Effector memory CD4-positive, alpha-beta T cell (primary cell): ENCODE measurements around the gene SDE2.

Experiments
- DNase-seq, 3 donors: peaks; one replicate each; pipeline ENCODE4 v3.0.0-alpha.2; 2020
- H3K27ac ChIP-seq: 2 replicates; pipeline ENCODE4 v1.7.0; 2013; ENCODE audit warnings: mild to moderate bottlenecking, low read length, moderate library complexity; ENCODE audit not compliant: insufficient read depth, poor library complexity, severe bottlenecking
- H3K27me3 ChIP-seq: replicated peaks from 2 replicates; pipeline ENCODE4 v1.7.0; 2013; ENCODE audit warnings: mild to moderate bottlenecking, low read length; ENCODE audit not compliant: insufficient read depth, control insufficient read depth, poor library complexity, severe bottlenecking
- H3K36me3 ChIP-seq: 2 replicates; pipeline ENCODE4 v1.7.0; 2013; ENCODE audit warnings: mild to moderate bottlenecking, low read length, moderate library complexity; ENCODE audit not compliant: control insufficient read depth, insufficient read depth
- H3K4me1 ChIP-seq: 2 replicates; pipeline ENCODE4 v1.7.0; 2013; ENCODE audit warnings: low read length, mild to moderate bottlenecking; ENCODE audit not compliant: control insufficient read depth, insufficient read depth, poor library complexity, severe bottlenecking
- H3K4me3 ChIP-seq: 2 replicates; pipeline ENCODE4 v1.7.0; 2013; ENCODE audit warnings: low read length, low read depth, mild to moderate bottlenecking; ENCODE audit not compliant: insufficient read depth, poor library complexity, severe bottlenecking
- H3K9me3 ChIP-seq: 2 replicates; pipeline ENCODE4 v1.7.0; 2013; ENCODE audit warnings: mild to moderate bottlenecking, low read length, moderate library complexity; ENCODE audit not compliant: control insufficient read depth

Gene SDE2

GRCh38 chr1:225963735-225964530 is 35.2 kb downstream of the SDE2 start:
- Histone ChIP-seq H3K4me3 (no peak overlapping the region), H3K36me3 (no peaks in the 10 kb centered on the region), H3K27ac (no peak overlapping the region), H3K9me3 (no peaks in the 10 kb centered on the region), H3K27me3 (no peaks in the 10 kb centered on the region), H3K4me1 (no peaks in the 10 kb centered on the region)
- DNase-seq, result no peak

GRCh38 chr1:225962440-225962975 is 36.6 kb downstream of the SDE2 start:
- no peaks in the 10 kb centered on the region for H3K4me1 ChIP-seq
- peak; percentile 8 to 25 (median 16) for DNase-seq
- H3K36me3 ChIP-seq, result no peaks in the 10 kb centered on the region
- no peaks in the 10 kb centered on the region for H3K9me3 ChIP-seq
- H3K27me3 ChIP-seq, result no peaks in the 10 kb centered on the region
- H3K27ac ChIP-seq, result no peak overlapping the region
- no peak overlapping the region for H3K4me3 ChIP-seq

GRCh38 chr1:225961659-225962439 is 37.3 kb downstream of the SDE2 start:
- H3K4me1 ChIP-seq, result no peaks in the 10 kb centered on the region
- no peak overlapping the region for H3K27ac ChIP-seq
- no peaks in the 10 kb centered on the region for H3K27me3 ChIP-seq
- H3K4me3 ChIP-seq, result no peak overlapping the region
- H3K9me3 ChIP-seq, result no peaks in the 10 kb centered on the region
- no peak for DNase-seq
- no peaks in the 10 kb centered on the region for H3K36me3 ChIP-seq

GRCh38 chr1:225958041-225958440 is 41.1 kb downstream of the SDE2 start:
- no peak for DNase-seq
- Histone ChIP-seq H3K27me3 (no peaks in the 10 kb centered on the region), H3K27ac (no peak overlapping the region), H3K4me3 (no peak overlapping the region), H3K36me3 (no peaks in the 10 kb centered on the region), H3K9me3 (no peaks in the 10 kb centered on the region), H3K4me1 (no peaks in the 10 kb centered on the region)

- Histone ChIP-seq H3K4me1 (no peaks in the 10 kb centered on the region), H3K27me3 (no peaks in the 10 kb centered on the region), H3K36me3 (no peaks in the 10 kb centered on the region), H3K4me3 (no peak overlapping the region), H3K9me3 (no peaks in the 10 kb centered on the region), H3K27ac (no peak overlapping the region)
- no peak for DNase-seq
Measured at GRCh38 chr1:225954753-225955152, 44.4 kb downstream of the SDE2 start.

- Histone ChIP-seq H3K9me3 (no peaks in the 10 kb centered on the region), H3K4me3 (no peak overlapping the region), H3K27ac (no peak overlapping the region), H3K4me1 (no peaks in the 10 kb centered on the region), H3K36me3 (no peaks in the 10 kb centered on the region), H3K27me3 (no peaks in the 10 kb centered on the region)
- DNase-seq, result no peak
Measured at GRCh38 chr1:225953315-225953714, 45.8 kb downstream of the SDE2 start.

- Histone ChIP-seq H3K9me3 (no peaks in the 10 kb centered on the region), H3K36me3 (no peaks in the 10 kb centered on the region), H3K27me3 (no peaks in the 10 kb centered on the region), H3K4me3 (no peak overlapping the region), H3K4me1 (no peaks in the 10 kb centered on the region), H3K27ac (no peak overlapping the region)
- DNase-seq, result no peak
Measured at GRCh38 chr1:225950905-225951497, 48.1 kb downstream of the SDE2 start.

- Histone ChIP-seq H3K27me3 (no peaks in the 10 kb centered on the region), H3K9me3 (no peaks in the 10 kb centered on the region), H3K4me3 (no peak overlapping the region), H3K36me3 (no peaks in the 10 kb centered on the region), H3K27ac (no peak overlapping the region), H3K4me1 (peaks cover 5% of the 10 kb centered on the region)
- DNase-seq, result no peak
Measured at GRCh38 chr1:225949041-225949440, 50.1 kb downstream of the SDE2 start.

- no peaks in the 10 kb centered on the region for H3K9me3 ChIP-seq
- H3K27ac ChIP-seq, result no peak overlapping the region
- DNase-seq, result no peak
- H3K4me1 ChIP-seq, result peaks cover 5% of the 10 kb centered on the region
- H3K4me3 ChIP-seq, result no peak overlapping the region
- no peaks in the 10 kb centered on the region for H3K36me3 ChIP-seq
- no peaks in the 10 kb centered on the region for H3K27me3 ChIP-seq
Measured at GRCh38 chr1:225946803-225947202, 52.3 kb downstream of the SDE2 start.
